HCT116 (cell line): ENCODE measurements around the gene ACTL7B. TPM values are rescaled to one million over a fixed set of nuclear protein-coding genes. Genes with fewer than 3 reads are reported as not detected.

Experiments used
- ATAC-seq: fragments of 200-7000 bp; cut with Tn5 transposase; 2 replicates; pipeline ENCODE4 v1.9.1; 2020; ENCODE audit warnings: mild to moderate bottlenecking, moderate library complexity
- BruUV-seq: library from RNA; stranded (reverse); fragments of 400-500 nt; replicated peaks from 2 replicates; lab custom pipeline; 2021; lab: Mats Ljungman, UMichigan
- CTCF ChIA-PET: fragments of 300-600 bp; sonication (Branson Sonifier 250); formaldehyde crosslinking; loops from one replicate; lab custom pipeline; 2021; ENCODE audit warnings: antibody characterized with exemption; lab: Charles Lee
- POLR2A ChIA-PET: fragments of 300-600, 350-600 bp; sonication (Branson Sonifier 250); formaldehyde crosslinking; loops from one replicate; lab custom pipeline; 2021; ENCODE audit warnings: antibody characterized with exemption; lab: Charles Lee
- RAD21 ChIA-PET, 2 experiments: fragments of 300-600 bp; sonication (Branson Sonifier 250); formaldehyde crosslinking; loops; one replicate each; lab custom pipeline; 2023; ENCODE audit warnings: low total read pairs in 2 of 2; ENCODE audit not compliant: uncharacterized antibody in 2 of 2, unreplicated experiment in 2 of 2, low non-redundant PET in 1 of 2; lab: Charles Lee
- DNase-seq: peaks from one replicate; pipeline ENCODE4 v3.0.0-alpha.2; 2010; ENCODE audit warnings: low read depth, low spot score
- H2AFZ ChIP-seq: fragments of 200-600 bp; shearing (Covaris generic), sonication (generic); 2 replicates; pipeline ENCODE4 v1.6.1; 2017; ENCODE audit warnings: low read depth, mixed run types, mixed read lengths, antibody characterized with exemption, low read length; ENCODE audit not compliant: poor library complexity, severe bottlenecking
- H3K27ac ChIP-seq: 2 replicates; pipeline ENCODE4 v1.5.1; 2012; ENCODE audit warnings: low read depth, low read length
- H3K27me3 ChIP-seq: fragments of 200-600 bp; sonication (generic); 2 replicates; pipeline ENCODE4 v1.6.1; 2016; ENCODE audit warnings: mixed run types, low read length, mixed read lengths; ENCODE audit not compliant: insufficient read depth
- H3K36me3 ChIP-seq, 2 experiments: fragments of 200-500 bp in 1 of 2; fragments of 200-600 bp in 1 of 2; sonication (Bioruptor generic) in 1 of 2; sonication (generic) in 1 of 2; 2 replicates each; pipeline versions ENCODE4 v1.5.1 to v1.6.1; 2014 to 2016; ENCODE audit warnings: low read length in 2 of 2, inconsistent platforms in 1 of 2, mixed read lengths in 1 of 2, mixed run types in 1 of 2; ENCODE audit not compliant: insufficient read depth in 2 of 2, control insufficient read depth in 1 of 2
- H3K4me1 ChIP-seq, 2 experiments: fragments of 200-600 bp in 1 of 2; sonication (generic) in 1 of 2; 2 replicates each; pipeline versions ENCODE4 v1.5.1 to v1.6.1; 2012 to 2017; ENCODE audit warnings: low read length in 2 of 2, inconsistent platforms in 1 of 2, mild to moderate bottlenecking in 1 of 2, mixed read lengths in 1 of 2, mixed run types in 1 of 2, moderate library complexity in 1 of 2; ENCODE audit not compliant: insufficient read depth in 2 of 2, control insufficient read depth in 1 of 2
- H3K4me2 ChIP-seq: fragments of 200-600 bp; sonication (generic); 2 replicates; pipeline ENCODE4 v1.6.1; 2017; ENCODE audit warnings: mixed run types, low read length, mixed read lengths
- H3K4me3 ChIP-seq, 2 experiments: fragments of 200-600 bp in 1 of 2; sonication (generic) in 1 of 2; replicated peaks in 1 of 2; 2 replicates each; pipeline ENCODE4 v1.5.1; 2011 to 2016; ENCODE audit warnings: low read length in 2 of 2, control low read depth in 1 of 2, low read depth in 1 of 2, mild to moderate bottlenecking in 1 of 2, mixed read lengths in 1 of 2, mixed run types in 1 of 2
- H3K79me2 ChIP-seq: fragments of 200-600 bp; sonication (generic); 2 replicates; pipeline ENCODE4 v1.6.1; 2017; ENCODE audit warnings: mild to moderate bottlenecking, mixed run types, low read length, moderate library complexity, mixed read lengths; ENCODE audit not compliant: insufficient read depth
- H3K9ac ChIP-seq: fragments of 200-600 bp; sonication (generic); 2 replicates; pipeline ENCODE4 v1.6.1; 2016; ENCODE audit warnings: low read length, mixed read lengths
- H3K9me2 ChIP-seq: fragments of 200-600 bp; sonication (generic), shearing (Covaris generic); 2 replicates; pipeline ENCODE4 v1.6.1; 2017; ENCODE audit warnings: mixed run types, mild to moderate bottlenecking, moderate library complexity; ENCODE audit not compliant: insufficient read depth
- H3K9me3 ChIP-seq, 2 experiments: fragments of 200-500 bp in 1 of 2; fragments of 200-600 bp in 1 of 2; sonication (Bioruptor generic) in 1 of 2; sonication (generic) in 1 of 2; 2 replicates each; pipeline ENCODE4 v1.6.1; 2014 to 2017; ENCODE audit warnings: low read length in 2 of 2, mixed read lengths in 2 of 2, inconsistent platforms in 1 of 2, low read depth in 1 of 2, mild to moderate bottlenecking in 1 of 2, mixed run types in 1 of 2, moderate library complexity in 1 of 2; ENCODE audit not compliant: control insufficient read depth in 1 of 2, insufficient read depth in 1 of 2
- H4K20me1 ChIP-seq: fragments of 200-600 bp; sonication (generic), shearing (Covaris generic); 2 replicates; pipeline ENCODE4 v1.6.1; 2017; ENCODE audit warnings: mixed run types, mild to moderate bottlenecking, moderate library complexity; ENCODE audit not compliant: insufficient read depth
- CBX3 ChIP-seq: IDR thresholded peaks from 2 replicates; pipeline ENCODE4 v1.6.1; 2012; ENCODE audit warnings: low read depth
- CEBPB ChIP-seq: IDR thresholded peaks from 2 replicates; pipeline ENCODE4 v1.6.1; 2012; ENCODE audit warnings: low read depth
- ELF1 ChIP-seq: IDR thresholded peaks from 2 replicates; pipeline ENCODE4 v1.6.1; 2012; ENCODE audit warnings: low read depth, borderline replicate concordance
- EZH2phosphoT487 ChIP-seq: fragments of 200-600 bp; IDR thresholded peaks from 2 replicates; pipeline ENCODE4 v1.6.1; 2018; ENCODE audit warnings: antibody characterized with exemption, borderline replicate concordance
- FOSL1 ChIP-seq: IDR thresholded peaks from 2 replicates; pipeline ENCODE4 v1.6.1; 2012; ENCODE audit warnings: low read depth
- MAX ChIP-seq: IDR thresholded peaks from 2 replicates; pipeline ENCODE4 v1.6.1; 2012
- SRF ChIP-seq: IDR thresholded peaks from 2 replicates; pipeline ENCODE4 v1.6.1; 2012; ENCODE audit warnings: low read depth
- TCF7L2 ChIP-seq: IDR thresholded peaks from 2 replicates; pipeline ENCODE4 v1.7.0; 2011; ENCODE audit warnings: borderline replicate concordance, inconsistent platforms; ENCODE audit not compliant: insufficient read depth, insufficient read length; ENCODE audit errors: extremely low read depth
- YY1 ChIP-seq: IDR thresholded peaks from 2 replicates; pipeline ENCODE4 v1.6.1; 2011; ENCODE audit warnings: low read length, low read depth, moderate library complexity, mild to moderate bottlenecking; ENCODE audit not compliant: insufficient replicate concordance; ENCODE audit errors: extremely low read depth
- ZNF274 ChIP-seq: fragments of 200-500 bp; sonication (Bioruptor generic); IDR thresholded peaks from 2 replicates; pipeline ENCODE4 v1.6.1; 2014; ENCODE audit warnings: mild to moderate bottlenecking, low read depth, low read length, inconsistent platforms
- intact Hi-C: fragments of 100-400 bp; cut with micrococcal nuclease; formaldehyde crosslinking; loops from 2 replicates; pipeline ENCODE4 v1.10.0; 2022
- total RNA-seq: library from RNA; stranded (reverse); gene quantifications from one replicate; pipeline ENCODE4 v1.2.1, GENCODE V29; 2021; ENCODE audit not compliant: unreplicated experiment
- TF ChIP-seq, protein P1 (sequence below): IDR thresholded peaks from 2 replicates; pipeline ENCODE4 v1.6.1; 2012
- TF ChIP-seq, protein P2 (sequence below), 3 experiments: fragments of 200-600 bp in 1 of 3; sonication (generic) in 1 of 3; IDR thresholded peaks in 2 of 3; conservative IDR thresholded peaks in 1 of 3; 2 replicates each; pipeline ENCODE4 v1.5.1; 2012 to 2017; ENCODE audit warnings: low read depth in 2 of 3, low read length in 2 of 3, antibody characterized with exemption in 1 of 3, borderline replicate concordance in 1 of 3, control low read depth in 1 of 3, mild to moderate bottlenecking in 1 of 3, mixed read lengths in 1 of 3, mixed run types in 1 of 3, moderate library complexity in 1 of 3; ENCODE audit not compliant: insufficient read depth in 1 of 3
- TF ChIP-seq, protein P3 (sequence below): IDR thresholded peaks from 2 replicates; pipeline ENCODE4 v1.6.1; 2012; ENCODE audit warnings: low read depth

The ACTL7B gene
- total RNA-seq, 1 experiment from 2014 or later: not detected

DNA sequence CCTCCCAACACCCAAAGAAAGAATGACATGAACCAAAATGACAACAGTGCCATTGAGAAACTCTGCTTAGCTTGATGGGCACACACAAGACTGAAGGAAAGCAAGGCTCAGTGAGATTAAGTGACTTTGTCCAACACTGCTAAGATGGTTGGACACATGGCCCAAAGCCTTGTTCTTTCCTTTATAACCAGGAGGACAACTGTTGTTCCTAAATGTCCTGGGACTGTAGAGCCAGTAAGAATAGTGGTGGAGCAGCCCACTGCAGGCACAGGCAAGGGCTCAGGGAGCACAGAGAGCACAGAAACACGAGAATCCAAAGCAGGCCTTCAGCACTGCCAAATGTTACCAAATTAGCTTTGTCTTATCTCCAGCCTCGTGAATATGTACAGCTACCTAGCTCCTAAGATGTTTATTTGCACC is 10.2 kb upstream of the ACTL7B start:
- Histone ChIP-seq H3K36me3 (peaks cover 0 to 6% of the 10 kb centered on the region in 2 experiments; a peak in 1 of 4 replicates), H3K79me2 (no peaks in the 10 kb centered on the region), H3K4me3 (no peak overlapping the region), H3K9me3 (no peaks in the 10 kb centered on the region), H3K4me2 (no peak overlapping the region), H3K27me3 (no peaks in the 10 kb centered on the region), H3K27ac (no peak overlapping the region), H3K9ac (no peak overlapping the region), H3K9me2 (no peaks in the 10 kb centered on the region), H3K4me1 (peaks cover 3 to 18% of the 10 kb centered on the region in 2 experiments; a peak in 2 of 4 replicates), H2AFZ (no peak overlapping the region), H4K20me1 (no peaks in the 10 kb centered on the region)
- intact Hi-C loops: no loop called here
- ChIA-PET CTCF (no interaction called here), POLR2A (no interaction called here), RAD21 (no interaction called here)
- TF ChIP-seq, protein P1, sequence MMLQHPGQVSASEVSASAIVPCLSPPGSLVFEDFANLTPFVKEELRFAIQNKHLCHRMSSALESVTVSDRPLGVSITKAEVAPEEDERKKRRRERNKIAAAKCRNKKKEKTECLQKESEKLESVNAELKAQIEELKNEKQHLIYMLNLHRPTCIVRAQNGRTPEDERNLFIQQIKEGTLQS: no peak
- TF ChIP-seq TCF7L2 (no peak), SRF (no peak), EZH2phosphoT487 (no peak), CEBPB (no peak), MAX (no peak), ZNF274 (no peak), YY1 (no peak), CBX3 (no peak), ELF1 (no peak), FOSL1 (no peak)
- TF ChIP-seq, protein P2, sequence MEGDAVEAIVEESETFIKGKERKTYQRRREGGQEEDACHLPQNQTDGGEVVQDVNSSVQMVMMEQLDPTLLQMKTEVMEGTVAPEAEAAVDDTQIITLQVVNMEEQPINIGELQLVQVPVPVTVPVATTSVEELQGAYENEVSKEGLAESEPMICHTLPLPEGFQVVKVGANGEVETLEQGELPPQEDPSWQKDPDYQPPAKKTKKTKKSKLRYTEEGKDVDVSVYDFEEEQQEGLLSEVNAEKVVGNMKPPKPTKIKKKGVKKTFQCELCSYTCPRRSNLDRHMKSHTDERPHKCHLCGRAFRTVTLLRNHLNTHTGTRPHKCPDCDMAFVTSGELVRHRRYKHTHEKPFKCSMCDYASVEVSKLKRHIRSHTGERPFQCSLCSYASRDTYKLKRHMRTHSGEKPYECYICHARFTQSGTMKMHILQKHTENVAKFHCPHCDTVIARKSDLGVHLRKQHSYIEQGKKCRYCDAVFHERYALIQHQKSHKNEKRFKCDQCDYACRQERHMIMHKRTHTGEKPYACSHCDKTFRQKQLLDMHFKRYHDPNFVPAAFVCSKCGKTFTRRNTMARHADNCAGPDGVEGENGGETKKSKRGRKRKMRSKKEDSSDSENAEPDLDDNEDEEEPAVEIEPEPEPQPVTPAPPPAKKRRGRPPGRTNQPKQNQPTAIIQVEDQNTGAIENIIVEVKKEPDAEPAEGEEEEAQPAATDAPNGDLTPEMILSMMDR (IDR thresholded peaks at IDR 0.05 in 2 of 3, conservative IDR thresholded peaks at IDR 0.05 in 1 of 3; ENCODE audit: borderline replicate concordance in 1 of 3, insufficient read depth in 1 of 3, low read depth in 2 of 3, low read length in 2 of 3): no peak
- TF ChIP-seq, protein P3, sequence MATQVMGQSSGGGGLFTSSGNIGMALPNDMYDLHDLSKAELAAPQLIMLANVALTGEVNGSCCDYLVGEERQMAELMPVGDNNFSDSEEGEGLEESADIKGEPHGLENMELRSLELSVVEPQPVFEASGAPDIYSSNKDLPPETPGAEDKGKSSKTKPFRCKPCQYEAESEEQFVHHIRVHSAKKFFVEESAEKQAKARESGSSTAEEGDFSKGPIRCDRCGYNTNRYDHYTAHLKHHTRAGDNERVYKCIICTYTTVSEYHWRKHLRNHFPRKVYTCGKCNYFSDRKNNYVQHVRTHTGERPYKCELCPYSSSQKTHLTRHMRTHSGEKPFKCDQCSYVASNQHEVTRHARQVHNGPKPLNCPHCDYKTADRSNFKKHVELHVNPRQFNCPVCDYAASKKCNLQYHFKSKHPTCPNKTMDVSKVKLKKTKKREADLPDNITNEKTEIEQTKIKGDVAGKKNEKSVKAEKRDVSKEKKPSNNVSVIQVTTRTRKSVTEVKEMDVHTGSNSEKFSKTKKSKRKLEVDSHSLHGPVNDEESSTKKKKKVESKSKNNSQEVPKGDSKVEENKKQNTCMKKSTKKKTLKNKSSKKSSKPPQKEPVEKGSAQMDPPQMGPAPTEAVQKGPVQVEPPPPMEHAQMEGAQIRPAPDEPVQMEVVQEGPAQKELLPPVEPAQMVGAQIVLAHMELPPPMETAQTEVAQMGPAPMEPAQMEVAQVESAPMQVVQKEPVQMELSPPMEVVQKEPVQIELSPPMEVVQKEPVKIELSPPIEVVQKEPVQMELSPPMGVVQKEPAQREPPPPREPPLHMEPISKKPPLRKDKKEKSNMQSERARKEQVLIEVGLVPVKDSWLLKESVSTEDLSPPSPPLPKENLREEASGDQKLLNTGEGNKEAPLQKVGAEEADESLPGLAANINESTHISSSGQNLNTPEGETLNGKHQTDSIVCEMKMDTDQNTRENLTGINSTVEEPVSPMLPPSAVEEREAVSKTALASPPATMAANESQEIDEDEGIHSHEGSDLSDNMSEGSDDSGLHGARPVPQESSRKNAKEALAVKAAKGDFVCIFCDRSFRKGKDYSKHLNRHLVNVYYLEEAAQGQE: no peak
- no peak for DNase-seq
- no TSS peak for BruUV-seq
- ATAC-seq: no peak
